Measurements from ENCODE around the gene HOXC9. TPM values are rescaled to one million over a fixed set of nuclear protein-coding genes. Genes with fewer than 3 reads are reported as not detected.

Gene HOXC9
- total RNA-seq, 1 experiment from 2014 or later = 11.3 TPM

DNA sequence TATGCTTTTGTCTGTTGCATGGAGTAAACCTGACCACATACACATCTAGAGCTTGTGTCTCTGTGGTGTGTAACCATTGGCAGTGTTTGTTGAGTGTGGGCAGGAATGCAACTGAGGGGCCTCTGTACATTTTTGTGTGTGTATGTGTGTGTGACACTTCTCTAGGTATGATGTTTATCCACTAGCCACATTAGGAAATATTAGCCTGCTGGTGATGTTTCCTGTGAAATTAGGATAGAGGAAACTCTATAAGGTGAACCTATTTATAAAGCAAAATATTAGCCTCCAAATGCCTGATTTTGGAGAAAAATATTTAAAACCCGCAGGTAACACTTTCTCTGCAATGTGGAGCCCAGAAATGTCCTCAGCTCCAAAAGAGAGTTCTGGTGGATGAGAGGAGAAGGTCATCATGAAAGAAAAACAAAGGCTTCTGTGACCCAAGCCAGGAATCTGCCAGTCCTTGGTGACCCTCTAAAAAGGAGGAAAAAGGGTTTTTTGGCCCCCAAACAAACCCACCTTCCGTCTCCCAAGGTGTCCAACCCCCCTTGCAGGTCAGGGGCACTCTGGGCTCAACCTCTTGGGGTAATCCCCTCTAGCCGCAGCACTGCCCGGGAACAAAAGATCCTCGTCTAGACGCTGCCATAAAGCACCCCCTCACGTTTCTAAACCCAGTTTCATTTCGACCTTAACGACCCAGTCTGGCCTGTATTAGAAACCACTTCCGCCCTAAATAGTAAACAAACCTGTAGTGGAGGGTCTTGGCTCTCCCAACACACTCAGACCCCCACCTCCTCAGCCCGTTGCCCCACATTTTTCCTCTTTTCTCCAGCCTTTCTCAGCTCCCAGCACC is 22.1 kb upstream of the HOXC9 start (continued):
- TF ChIP-seq, protein P1, sequence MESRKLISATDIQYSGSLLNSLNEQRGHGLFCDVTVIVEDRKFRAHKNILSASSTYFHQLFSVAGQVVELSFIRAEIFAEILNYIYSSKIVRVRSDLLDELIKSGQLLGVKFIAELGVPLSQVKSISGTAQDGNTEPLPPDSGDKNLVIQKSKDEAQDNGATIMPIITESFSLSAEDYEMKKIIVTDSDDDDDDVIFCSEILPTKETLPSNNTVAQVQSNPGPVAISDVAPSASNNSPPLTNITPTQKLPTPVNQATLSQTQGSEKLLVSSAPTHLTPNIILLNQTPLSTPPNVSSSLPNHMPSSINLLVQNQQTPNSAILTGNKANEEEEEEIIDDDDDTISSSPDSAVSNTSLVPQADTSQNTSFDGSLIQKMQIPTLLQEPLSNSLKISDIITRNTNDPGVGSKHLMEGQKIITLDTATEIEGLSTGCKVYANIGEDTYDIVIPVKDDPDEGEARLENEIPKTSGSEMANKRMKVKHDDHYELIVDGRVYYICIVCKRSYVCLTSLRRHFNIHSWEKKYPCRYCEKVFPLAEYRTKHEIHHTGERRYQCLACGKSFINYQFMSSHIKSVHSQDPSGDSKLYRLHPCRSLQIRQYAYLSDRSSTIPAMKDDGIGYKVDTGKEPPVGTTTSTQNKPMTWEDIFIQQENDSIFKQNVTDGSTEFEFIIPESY (IDR thresholded peaks at IDR 0.05; ENCODE audit: extremely low read depth, insufficient replicate concordance, low read length) = no peak
- no peak for TF ChIP-seq YY1 (IDR thresholded peaks at IDR 0.05; ENCODE audit: extremely low read depth, insufficient replicate concordance, low read depth, low read length)
- TF ChIP-seq ELF1 (IDR thresholded peaks at IDR 0.05; ENCODE audit: borderline replicate concordance, low read depth) = no peak
- no peak for TF ChIP-seq TCF7L2 (IDR thresholded peaks at IDR 0.05; ENCODE audit: borderline replicate concordance, extremely low read depth, insufficient read depth, insufficient read length)
- TF ChIP-seq EGR1 (IDR thresholded peaks at IDR 0.05; ENCODE audit: low read depth) = no peak
- TF ChIP-seq SP1 (IDR thresholded peaks at IDR 0.05; ENCODE audit: low read depth) = no peak
- no peak for TF ChIP-seq CBX3 (IDR thresholded peaks at IDR 0.05; ENCODE audit: low read depth)
- TF ChIP-seq, protein P2, sequence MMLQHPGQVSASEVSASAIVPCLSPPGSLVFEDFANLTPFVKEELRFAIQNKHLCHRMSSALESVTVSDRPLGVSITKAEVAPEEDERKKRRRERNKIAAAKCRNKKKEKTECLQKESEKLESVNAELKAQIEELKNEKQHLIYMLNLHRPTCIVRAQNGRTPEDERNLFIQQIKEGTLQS (IDR thresholded peaks at IDR 0.05) = no peak
- no peak for TF ChIP-seq EZH2phosphoT487 (IDR thresholded peaks at IDR 0.05; ENCODE audit: borderline replicate concordance)
- TF ChIP-seq RAD21 (IDR thresholded peaks at IDR 0.05; ENCODE audit: low read depth) = no peak
- no peak for TF ChIP-seq CEBPB (IDR thresholded peaks at IDR 0.05; ENCODE audit: low read depth)

Measured in HCT116 (cell line).